ENCODE data around the gene KCNQ1. TPM values are rescaled to one million over a fixed set of nuclear protein-coding genes. Genes with fewer than 3 reads are reported as not detected.

The KCNQ1 gene
- total and polyA plus RNA-seq, 2 donors, result 6.3 to 9.1 TPM

DNA sequence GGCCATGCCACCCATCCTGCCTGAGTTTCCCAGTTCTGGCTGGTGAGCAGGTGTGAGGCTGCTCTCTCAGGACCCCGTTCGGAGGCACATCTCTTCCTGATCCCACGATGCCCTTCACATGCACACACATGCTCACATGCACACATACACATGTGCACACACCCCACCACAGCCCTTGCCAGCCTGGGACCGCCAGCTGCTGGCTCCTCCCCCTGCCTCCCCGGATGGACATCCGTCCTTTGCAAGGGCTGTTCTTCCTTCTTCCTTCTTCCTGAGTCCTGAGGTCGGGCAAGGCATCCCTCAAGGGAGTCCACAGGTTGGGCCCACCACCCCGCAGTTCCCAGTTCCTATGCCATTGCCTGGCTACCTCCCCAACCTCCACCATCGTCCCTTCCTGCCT is 451.2 kb downstream of the KCNQ1 start:
- H3K4me3 ChIP-seq (ENCODE audit: low read depth, low read length), result no peak overlapping the region
- 83% methylated on average over 9 of the region's 9 CpGs for WGBS
- peaks cover 1% of the 10 kb centered on the region for H3K4me1 ChIP-seq (ENCODE audit: insufficient read depth)
- no peak for DNase-seq (ENCODE audit: extremely low spot score)
- H3K27ac ChIP-seq (ENCODE audit: low read depth), result no peak overlapping the region
- H3K36me3 ChIP-seq (ENCODE audit: insufficient read depth), result no peaks in the 10 kb centered on the region

DNA sequence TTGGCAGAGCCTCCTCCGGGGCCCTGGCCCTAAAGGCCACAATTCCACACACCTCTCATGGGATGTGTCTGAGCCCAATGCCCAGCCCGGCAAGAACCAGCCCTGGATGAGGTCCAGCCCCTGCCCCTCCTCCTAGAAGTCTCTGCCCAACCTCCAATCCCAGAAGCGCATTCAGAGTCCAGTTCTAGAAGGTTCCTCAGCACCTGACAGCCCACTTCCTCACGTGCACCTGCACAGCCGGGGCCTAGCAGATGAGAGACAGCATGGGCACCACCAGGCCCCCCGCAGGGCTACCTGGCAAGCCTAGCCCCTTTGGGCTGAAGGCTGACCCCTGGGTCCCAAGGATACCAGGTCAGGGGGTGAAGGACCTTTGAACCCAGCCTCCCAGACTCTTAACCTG is 452.2 kb downstream of the KCNQ1 start:
- 90% methylated on average over 6 of the region's 6 CpGs for WGBS
- DNase-seq (ENCODE audit: extremely low spot score), result no peak
- Histone ChIP-seq H3K4me3 (ENCODE audit: low read depth, low read length) (no peak overlapping the region), H3K27ac (ENCODE audit: low read depth) (no peak overlapping the region), H3K4me1 (ENCODE audit: insufficient read depth) (peaks cover 1% of the 10 kb centered on the region), H3K36me3 (ENCODE audit: insufficient read depth) (no peaks in the 10 kb centered on the region)

GRCh38 chr11:2898366-2899079 is 453.7 kb downstream of the KCNQ1 start:
- no peak for DNase-seq (ENCODE audit: extremely low spot score)
- H3K4me3 ChIP-seq (ENCODE audit: low read depth, low read length), result no peak overlapping the region
- H3K36me3 ChIP-seq (ENCODE audit: insufficient read depth), result no peaks in the 10 kb centered on the region
- H3K27ac ChIP-seq (ENCODE audit: low read depth), result peak overlapping the region; percentile 13
- H3K4me1 ChIP-seq (ENCODE audit: insufficient read depth), result no peaks in the 10 kb centered on the region
- WGBS, result 77% methylated on average over 12 of the region's 12 CpGs

Small RNA genes lying within 50 kb of the gene (small RNA-seq; reads per million reads assigned to genes)
- gene AC013791.1, result not detected
- not detected for gene COX6CP18
- gene RF01947, result not detected
- not detected for gene RF01948
- not detected for gene RF01950

Other genes starting within 250 kb of the KCNQ1 start
- 0.42 TPM for gene ASCL2, start 174.4 kb upstream of the KCNQ1 start, total RNA-seq
- 0.85 TPM for gene ASCL2, start 174.4 kb upstream of the KCNQ1 start, polyA plus RNA-seq
- 0.42 TPM for gene C11orf21, start 143.1 kb upstream of the KCNQ1 start, total RNA-seq
- 0.60 TPM for gene C11orf21, start 143.1 kb upstream of the KCNQ1 start, polyA plus RNA-seq
- 1.9 TPM for gene TSPAN32, start 143.0 kb upstream of the KCNQ1 start, total RNA-seq
- gene TSPAN32, start 143.0 kb upstream of the KCNQ1 start, polyA plus RNA-seq, result 1.7 TPM
- gene CD81, start 67.7 kb upstream of the KCNQ1 start, total RNA-seq, result 251 TPM
- gene CD81, start 67.7 kb upstream of the KCNQ1 start, polyA plus RNA-seq, result 1,145 TPM
- gene TSSC4, start 44.3 kb upstream of the KCNQ1 start, total RNA-seq, result 16.6 TPM
- 61.7 TPM for gene TSSC4, start 44.3 kb upstream of the KCNQ1 start, polyA plus RNA-seq
- 0.11 TPM for gene TRPM5, start 494 bp upstream of the KCNQ1 start, total RNA-seq
- gene TRPM5, start 494 bp upstream of the KCNQ1 start, polyA plus RNA-seq, result 0.05 TPM

Data from urinary bladder (tissue), 4 donors.